ENCODE data around the gene TBL1X. TPM values are rescaled to one million over a fixed set of nuclear protein-coding genes. Genes with fewer than 3 reads are reported as not detected.

TBL1X gene
- total and polyA plus RNA-seq, 2 of the 4 experiments (the other 2 are of a cell fraction): 16.2 to 20.8 TPM

DNA sequence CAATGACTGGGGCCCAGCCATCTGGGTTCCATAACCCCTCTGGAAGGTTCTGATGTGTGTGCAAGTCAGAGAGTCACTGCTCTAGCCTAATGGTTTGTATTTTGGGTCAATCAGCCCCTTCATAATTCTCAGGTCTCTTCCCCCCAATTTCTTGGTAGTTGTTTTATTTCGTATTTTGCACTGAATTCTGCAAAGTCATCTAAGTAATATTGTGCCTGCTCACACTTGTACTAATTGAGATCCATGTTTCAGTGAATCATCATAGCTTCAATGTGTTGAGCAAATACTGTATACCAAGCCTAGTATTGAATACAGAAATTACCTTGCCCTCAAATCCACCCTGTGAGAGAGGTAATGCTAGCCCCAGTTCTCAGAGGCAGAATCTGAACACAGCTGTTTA, 28.0 kb upstream of the TBL1X start:
- peaks cover 1% of the 10 kb centered on the region; the same call in 1 of the 2 replicates for H3K4me1 ChIP-seq (ENCODE audit: control insufficient read depth, insufficient read depth, low read length)
- no peak overlapping the region for H3K23ac ChIP-seq (ENCODE audit: low read depth, low read length)
- CTCF ChIA-PET: no interaction called here
- intact Hi-C loops (cut with micrococcal nuclease): no loop called here
- no peaks in the 10 kb centered on the region for H3K36me3 ChIP-seq (ENCODE audit: control insufficient read depth, insufficient read depth, low read length)
- H2BK120ac ChIP-seq (ENCODE audit: low read depth, low read length): no peak overlapping the region
- dilution Hi-C loops (cut with HindIII; ENCODE audit: low sequenced_read_pairs, unreplicated experiment): no loop called here
- no peak overlapping the region for H3K27ac ChIP-seq (ENCODE audit: insufficient read depth, low read length)
- no peak overlapping the region for H2AK5ac ChIP-seq (ENCODE audit: low read depth, low read length)
- H3K79me1 ChIP-seq (ENCODE audit: low read depth in 1 of 2, low read length in 2 of 2): no peaks in the 10 kb centered on the region
- in situ Hi-C loops (cut with MboI; ENCODE audit: low sequenced_read_pairs): no loop called here
- no peak overlapping the region for H2BK5ac ChIP-seq (ENCODE audit: low read depth, low read length, poor library complexity, severe bottlenecking)
- no peaks in the 10 kb centered on the region for H3K27me3 ChIP-seq (ENCODE audit: control insufficient read depth, insufficient read depth, low read length)
- ATAC-seq (ENCODE audit: low read depth) (no peak), DNase-seq (no peak)
- H2AK9ac ChIP-seq (replicated peaks; ENCODE audit: low read depth, low read length, poor library complexity): no peak overlapping the region
- no peak overlapping the region for H3K56ac ChIP-seq (ENCODE audit: extremely low read depth, insufficient read depth, low read length)
- H2BK20ac ChIP-seq (ENCODE audit: low read depth, low read length): no peak overlapping the region
- H3K4ac ChIP-seq (ENCODE audit: low read depth, low read length): no peak overlapping the region
- POLR2A ChIA-PET (ENCODE audit: unreplicated experiment): no interaction called here
- H4K20me1 ChIP-seq (ENCODE audit: insufficient read depth, low read length): no peaks in the 10 kb centered on the region
- H2BK15ac ChIP-seq (ENCODE audit: low read depth, low read length): no peak overlapping the region
- no peaks in the 10 kb centered on the region; the same call in 1 of the 2 replicates for H3K9me3 ChIP-seq (ENCODE audit: control insufficient read depth, insufficient read depth, low read length)
- H3K14ac ChIP-seq (replicated peaks; ENCODE audit: low read depth, low read length): no peak overlapping the region
- no peak for TF ChIP-seq MAFK (IDR thresholded peaks at IDR 0.05; ENCODE audit: low read depth, low read length)
- TF ChIP-seq CEBPB (IDR thresholded peaks at IDR 0.05; ENCODE audit: low read depth, low read length): no peak
- no peak for TF ChIP-seq POLR2A (IDR thresholded peaks at IDR 0.05; ENCODE audit: low read depth, low read length)
- TF ChIP-seq BHLHE40 (IDR thresholded peaks at IDR 0.05; ENCODE audit: low read depth, low read length): no peak
- TF ChIP-seq RCOR1 (IDR thresholded peaks at IDR 0.05; ENCODE audit: insufficient replicate concordance, low read length): no peak
- TF ChIP-seq, protein P1, sequence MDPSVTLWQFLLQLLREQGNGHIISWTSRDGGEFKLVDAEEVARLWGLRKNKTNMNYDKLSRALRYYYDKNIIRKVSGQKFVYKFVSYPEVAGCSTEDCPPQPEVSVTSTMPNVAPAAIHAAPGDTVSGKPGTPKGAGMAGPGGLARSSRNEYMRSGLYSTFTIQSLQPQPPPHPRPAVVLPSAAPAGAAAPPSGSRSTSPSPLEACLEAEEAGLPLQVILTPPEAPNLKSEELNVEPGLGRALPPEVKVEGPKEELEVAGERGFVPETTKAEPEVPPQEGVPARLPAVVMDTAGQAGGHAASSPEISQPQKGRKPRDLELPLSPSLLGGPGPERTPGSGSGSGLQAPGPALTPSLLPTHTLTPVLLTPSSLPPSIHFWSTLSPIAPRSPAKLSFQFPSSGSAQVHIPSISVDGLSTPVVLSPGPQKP (IDR thresholded peaks at IDR 0.05; ENCODE audit: borderline replicate concordance, low read depth, low read length): no peak
- TF ChIP-seq MAZ (IDR thresholded peaks at IDR 0.05; ENCODE audit: borderline replicate concordance, low read depth, low read length): no peak
- no peak for TF ChIP-seq SMC3 (IDR thresholded peaks at IDR 0.05; ENCODE audit: low read depth, low read length)
- TF ChIP-seq, protein P2, sequence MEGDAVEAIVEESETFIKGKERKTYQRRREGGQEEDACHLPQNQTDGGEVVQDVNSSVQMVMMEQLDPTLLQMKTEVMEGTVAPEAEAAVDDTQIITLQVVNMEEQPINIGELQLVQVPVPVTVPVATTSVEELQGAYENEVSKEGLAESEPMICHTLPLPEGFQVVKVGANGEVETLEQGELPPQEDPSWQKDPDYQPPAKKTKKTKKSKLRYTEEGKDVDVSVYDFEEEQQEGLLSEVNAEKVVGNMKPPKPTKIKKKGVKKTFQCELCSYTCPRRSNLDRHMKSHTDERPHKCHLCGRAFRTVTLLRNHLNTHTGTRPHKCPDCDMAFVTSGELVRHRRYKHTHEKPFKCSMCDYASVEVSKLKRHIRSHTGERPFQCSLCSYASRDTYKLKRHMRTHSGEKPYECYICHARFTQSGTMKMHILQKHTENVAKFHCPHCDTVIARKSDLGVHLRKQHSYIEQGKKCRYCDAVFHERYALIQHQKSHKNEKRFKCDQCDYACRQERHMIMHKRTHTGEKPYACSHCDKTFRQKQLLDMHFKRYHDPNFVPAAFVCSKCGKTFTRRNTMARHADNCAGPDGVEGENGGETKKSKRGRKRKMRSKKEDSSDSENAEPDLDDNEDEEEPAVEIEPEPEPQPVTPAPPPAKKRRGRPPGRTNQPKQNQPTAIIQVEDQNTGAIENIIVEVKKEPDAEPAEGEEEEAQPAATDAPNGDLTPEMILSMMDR (conservative IDR thresholded peaks at IDR 0.05; ENCODE audit: low read depth, low read length): no peak
- no peak for TF ChIP-seq CHD1 (IDR thresholded peaks at IDR 0.05; ENCODE audit: low read depth, low read length)
- TF ChIP-seq RFX5 (IDR thresholded peaks at IDR 0.05; ENCODE audit: low read depth, low read length): no peak
- no peak for TF ChIP-seq NFE2L2 (IDR thresholded peaks at IDR 0.05; ENCODE audit: low read depth, low read length)
- TF ChIP-seq RAD21 (IDR thresholded peaks at IDR 0.05; ENCODE audit: low read length): no peak
- no peak for TF ChIP-seq FOS (IDR thresholded peaks at IDR 0.05; ENCODE audit: low read depth, low read length)
- TF ChIP-seq, protein P3, sequence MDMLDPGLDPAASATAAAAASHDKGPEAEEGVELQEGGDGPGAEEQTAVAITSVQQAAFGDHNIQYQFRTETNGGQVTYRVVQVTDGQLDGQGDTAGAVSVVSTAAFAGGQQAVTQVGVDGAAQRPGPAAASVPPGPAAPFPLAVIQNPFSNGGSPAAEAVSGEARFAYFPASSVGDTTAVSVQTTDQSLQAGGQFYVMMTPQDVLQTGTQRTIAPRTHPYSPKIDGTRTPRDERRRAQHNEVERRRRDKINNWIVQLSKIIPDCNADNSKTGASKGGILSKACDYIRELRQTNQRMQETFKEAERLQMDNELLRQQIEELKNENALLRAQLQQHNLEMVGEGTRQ (IDR thresholded peaks at IDR 0.05; ENCODE audit: low read depth, low read length): no peak
- TF ChIP-seq MXI1 (IDR thresholded peaks at IDR 0.05; ENCODE audit: borderline replicate concordance, low read depth, low read length): no peak
- no peaks in the 10 kb centered on the region for H3K9me1 ChIP-seq (ENCODE audit: insufficient read depth, low read length)
- no peak overlapping the region for H4K8ac ChIP-seq (ENCODE audit: low read depth in 2 of 2, low read length in 2 of 2)
- BruUV-seq (replicated peaks): no TSS peak
- H4K5ac ChIP-seq (ENCODE audit: low read depth, low read length): no peak overlapping the region
- H3K4me3 ChIP-seq (ENCODE audit: insufficient read depth, low read depth, low read length): no peak overlapping the region
- H3K4me2 ChIP-seq (ENCODE audit: low read depth, low read length): no peak overlapping the region
- no peak overlapping the region for H3K9ac ChIP-seq (ENCODE audit: low read depth, low read length)
- no CpG with 5 or more reads among the region's 1 CpG for WGBS, 2 experiments (ENCODE audit: extremely low coverage in 2 of 2, insufficient read length in 1 of 2)
- H3K18ac ChIP-seq (ENCODE audit: low read depth, low read length): no peak overlapping the region
- H4K91ac ChIP-seq (ENCODE audit: insufficient read depth, low read depth, low read length): no peak overlapping the region
- H2AFZ ChIP-seq (replicated peaks; ENCODE audit: low read length, poor library complexity): no peak overlapping the region

Data from IMR-90 (cell line).